NOMO-1 treated with DMSO at 0.1 percent for 48 hours (cell line): ENCODE results near the gene TSEN15.
A peak's percentile ranks its signal among the peaks of the same experiment; 100 is the strongest.

Experiments
- DNase-seq: peaks from one replicate; lab custom pipeline; 2025; ENCODE audit not compliant: unreplicated experiment; lab: John Stamatoyannopoulos, UW

Gene TSEN15

DNA sequence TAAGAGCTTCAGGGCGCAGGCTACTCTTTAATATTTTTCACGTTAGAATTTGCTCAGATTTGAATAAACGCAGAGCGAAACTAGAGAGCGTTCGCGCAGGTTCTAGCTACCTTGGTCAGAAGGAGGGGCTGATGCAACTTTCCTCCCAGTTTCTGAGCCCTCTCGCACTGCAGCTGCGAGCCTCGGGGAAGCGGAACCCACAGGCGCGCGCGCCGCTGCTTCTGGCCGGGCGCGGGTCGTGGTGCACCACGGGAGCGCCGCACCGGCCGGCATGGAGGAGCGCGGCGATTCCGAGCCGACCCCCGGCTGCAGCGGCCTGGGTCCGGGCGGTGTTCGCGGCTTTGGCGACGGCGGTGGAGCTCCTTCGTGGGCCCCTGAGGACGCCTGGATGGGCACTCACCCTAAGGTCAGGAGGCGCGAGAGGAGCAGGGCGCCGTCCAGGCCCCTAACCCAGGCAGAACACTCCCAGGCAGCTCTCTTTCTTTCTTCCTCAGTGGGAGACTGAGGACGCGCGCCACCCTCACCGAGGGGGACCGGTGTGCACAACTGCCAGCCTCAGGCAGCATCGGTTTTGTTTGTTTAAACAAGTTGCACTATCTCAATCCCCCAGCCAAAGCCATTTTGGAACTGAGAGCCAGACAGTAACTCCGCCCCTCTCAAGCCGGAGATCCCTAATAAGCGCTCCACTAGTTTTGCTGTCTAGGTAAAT is at the start of gene TSEN15:
TSEN15 (plus strand) TSS at position 246 of the 709 bp plus-strand sequence; CDS start at position 272, 26 bp downstream.
- DNase-seq: peak; percentile 61

DNA sequence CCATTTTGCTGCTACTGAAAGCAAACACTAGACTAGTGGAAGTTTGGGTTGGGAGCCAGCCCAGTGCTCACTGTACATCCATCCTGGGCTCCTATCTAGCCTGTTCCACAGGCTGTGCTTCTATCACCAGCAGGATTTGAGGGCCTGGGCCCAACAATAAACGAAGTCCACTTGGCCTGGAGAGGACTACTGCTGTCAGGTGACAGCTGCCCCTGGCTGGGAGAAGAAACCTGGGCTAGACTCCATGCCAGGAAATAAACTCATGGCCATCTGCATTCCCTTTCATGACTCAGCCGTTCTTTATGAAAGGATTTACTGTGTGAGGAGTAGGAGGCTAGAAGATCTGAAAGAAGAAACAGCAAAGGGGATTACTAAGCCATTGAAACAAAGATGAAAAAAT is 49.5 kb upstream of the TSEN15 start:
- no peak for DNase-seq

DNA sequence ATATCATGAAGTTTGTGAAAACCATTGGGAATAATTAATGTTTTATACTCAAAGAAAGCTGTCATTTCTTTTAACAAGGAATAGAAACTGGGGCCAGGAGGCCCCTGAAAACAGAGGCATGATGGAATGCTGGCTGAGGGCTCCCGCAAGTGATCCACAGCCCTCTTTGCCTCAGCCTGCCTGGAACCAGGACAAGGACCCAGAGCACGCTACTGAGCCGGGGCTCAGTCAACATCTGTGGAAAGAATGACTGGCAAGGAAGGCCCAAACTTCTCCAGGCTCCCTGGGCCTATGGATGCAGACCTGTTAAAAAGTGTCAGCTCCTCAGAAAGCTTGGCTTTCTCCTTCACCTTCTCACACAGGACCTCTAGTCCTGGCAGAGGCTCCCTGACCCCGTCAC is 46.6 kb upstream of the TSEN15 start:
- no peak for DNase-seq

GRCh38 chr1:184005506-184005905 is 46.0 kb upstream of the TSEN15 start:
- DNase-seq: no peak

DNA sequence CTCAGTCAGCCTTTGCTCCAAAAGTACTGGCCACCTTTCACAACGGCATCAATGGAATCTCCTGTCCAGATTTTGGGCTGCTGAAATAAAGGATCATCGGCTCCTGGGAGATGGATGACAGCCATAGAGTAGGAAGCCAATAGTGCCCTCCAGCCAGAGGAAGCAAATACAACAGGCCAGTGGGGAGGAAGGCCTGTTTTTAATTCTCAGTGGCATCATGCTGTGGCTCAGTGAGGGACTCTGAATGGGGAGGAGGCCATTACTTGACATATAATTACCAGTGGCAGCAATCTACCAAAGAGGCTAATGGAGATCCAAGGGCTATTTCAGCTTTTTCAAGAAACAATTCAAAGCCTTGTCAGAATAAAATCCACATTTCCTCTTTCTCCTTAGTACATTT is 40.7 kb upstream of the TSEN15 start:
- DNase-seq: no peak

DNA sequence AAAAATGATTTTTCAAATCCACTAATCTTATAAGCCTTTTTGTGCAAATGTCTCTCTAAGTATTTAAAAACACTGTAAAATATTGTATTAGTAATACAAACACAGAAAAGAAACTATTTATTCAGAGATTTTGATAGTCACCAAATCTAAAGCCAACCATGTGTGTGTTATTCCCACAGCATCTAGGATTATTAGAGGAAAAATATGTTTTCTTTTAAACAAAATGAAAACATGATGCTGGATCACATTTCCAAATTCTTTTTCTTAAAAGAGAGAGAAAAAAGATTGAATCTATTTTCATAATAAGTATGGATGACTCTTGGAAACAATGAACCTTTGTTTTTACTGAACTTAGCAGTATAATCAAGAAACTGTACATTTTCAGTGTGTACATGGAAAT is 39.3 kb upstream of the TSEN15 start:
- no peak for DNase-seq

DNA sequence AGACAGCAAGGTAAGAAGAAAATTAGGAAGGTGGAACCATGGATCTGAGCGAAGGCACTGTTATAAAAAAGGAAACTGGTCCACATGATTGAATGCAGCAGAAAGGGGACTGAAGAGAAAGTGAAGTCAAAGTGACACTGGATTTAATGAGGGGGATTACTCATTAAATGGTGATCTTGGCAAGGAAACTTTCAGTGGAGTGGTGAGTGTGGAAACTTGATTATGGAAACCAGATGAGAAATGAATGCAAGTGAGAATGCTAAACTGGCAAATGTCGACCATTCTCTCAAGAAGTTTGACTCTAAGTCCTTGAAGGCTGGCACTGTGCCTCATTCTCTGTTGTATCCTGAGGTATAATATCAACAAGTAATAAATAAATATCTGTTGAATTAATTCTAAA is 37.3 kb upstream of the TSEN15 start:
- no peak for DNase-seq

GRCh38 chr1:184016169-184016568 is 35.4 kb upstream of the TSEN15 start:
- DNase-seq: no peak

DNA sequence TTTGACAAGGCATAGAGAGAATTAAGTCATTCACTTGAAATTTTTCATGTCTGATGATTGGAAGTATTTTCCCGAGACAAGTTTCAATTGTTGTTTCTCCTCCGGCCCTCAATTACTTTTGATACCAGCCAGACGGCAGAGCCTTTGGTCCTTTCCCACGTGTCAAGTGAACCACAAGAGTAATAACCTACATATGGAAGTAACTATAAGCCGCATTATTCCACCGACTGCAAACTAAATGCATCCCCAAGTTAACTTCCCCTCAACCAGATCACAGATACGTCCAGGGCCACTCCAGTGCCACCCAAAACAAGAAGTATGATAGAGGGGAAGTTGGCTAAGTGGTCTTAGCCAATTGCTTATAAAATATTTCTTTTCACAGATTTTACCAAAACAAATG is 34.2 kb upstream of the TSEN15 start:
- peak; percentile 86 for DNase-seq

GRCh38 chr1:184018622-184019021 is 32.9 kb upstream of the TSEN15 start:
- no peak for DNase-seq

GRCh38 chr1:184019069-184019468 is 32.5 kb upstream of the TSEN15 start:
- DNase-seq: no peak

- no peak for DNase-seq
These were observed 32.0 kb upstream of the TSEN15 start for GRCh38 chr1:184019506-184019905.

- no peak for DNase-seq
These were observed 31.2 kb upstream of the TSEN15 start for GRCh38 chr1:184020328-184020727.

DNA sequence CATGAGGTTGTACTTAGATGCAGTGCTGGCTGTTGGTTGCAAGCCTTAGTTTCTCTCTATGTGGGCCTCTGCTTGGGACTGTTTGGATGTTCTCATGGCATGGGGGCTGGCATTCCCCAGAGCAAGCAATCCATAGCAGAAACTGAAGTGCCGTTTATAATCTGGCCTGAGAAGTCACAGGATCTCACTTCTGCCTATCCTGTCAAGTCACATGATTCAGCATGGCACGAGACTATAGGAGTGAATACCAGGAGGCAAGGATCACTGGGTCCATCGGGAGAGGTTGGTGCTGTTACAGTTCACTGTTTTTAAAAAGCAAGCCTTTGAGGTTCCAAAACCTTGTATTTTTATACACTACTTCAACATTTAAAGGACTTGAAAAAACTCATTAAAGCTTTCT is 30.7 kb upstream of the TSEN15 start:
- DNase-seq: no peak

DNA sequence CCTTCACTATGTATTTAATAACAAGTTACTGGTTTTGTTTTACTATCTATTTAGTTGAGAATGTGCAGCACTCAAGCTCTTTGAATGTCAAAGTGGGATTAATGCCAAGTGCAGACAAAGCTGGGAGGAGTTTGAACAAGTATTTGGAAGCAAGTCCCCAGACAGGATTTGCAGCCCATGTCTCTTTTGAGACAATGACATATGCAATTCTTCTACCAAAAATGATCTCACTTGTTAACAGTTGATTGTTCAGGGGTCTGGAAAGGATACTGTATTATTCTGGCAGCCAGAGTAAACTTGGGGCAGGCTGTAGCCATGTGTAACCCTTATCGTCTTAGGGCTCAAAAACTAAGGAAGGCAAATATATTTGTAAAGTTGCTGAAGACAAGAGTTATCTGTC is 29.8 kb upstream of the TSEN15 start:
- DNase-seq: no peak

GRCh38 chr1:184022668-184023067 is 28.9 kb upstream of the TSEN15 start:
- no peak for DNase-seq

- no peak for DNase-seq
These were observed 28.4 kb upstream of the TSEN15 start for GRCh38 chr1:184023171-184023570.

- DNase-seq: no peak
These were observed 26.3 kb upstream of the TSEN15 start for GRCh38 chr1:184025242-184025675.

DNA sequence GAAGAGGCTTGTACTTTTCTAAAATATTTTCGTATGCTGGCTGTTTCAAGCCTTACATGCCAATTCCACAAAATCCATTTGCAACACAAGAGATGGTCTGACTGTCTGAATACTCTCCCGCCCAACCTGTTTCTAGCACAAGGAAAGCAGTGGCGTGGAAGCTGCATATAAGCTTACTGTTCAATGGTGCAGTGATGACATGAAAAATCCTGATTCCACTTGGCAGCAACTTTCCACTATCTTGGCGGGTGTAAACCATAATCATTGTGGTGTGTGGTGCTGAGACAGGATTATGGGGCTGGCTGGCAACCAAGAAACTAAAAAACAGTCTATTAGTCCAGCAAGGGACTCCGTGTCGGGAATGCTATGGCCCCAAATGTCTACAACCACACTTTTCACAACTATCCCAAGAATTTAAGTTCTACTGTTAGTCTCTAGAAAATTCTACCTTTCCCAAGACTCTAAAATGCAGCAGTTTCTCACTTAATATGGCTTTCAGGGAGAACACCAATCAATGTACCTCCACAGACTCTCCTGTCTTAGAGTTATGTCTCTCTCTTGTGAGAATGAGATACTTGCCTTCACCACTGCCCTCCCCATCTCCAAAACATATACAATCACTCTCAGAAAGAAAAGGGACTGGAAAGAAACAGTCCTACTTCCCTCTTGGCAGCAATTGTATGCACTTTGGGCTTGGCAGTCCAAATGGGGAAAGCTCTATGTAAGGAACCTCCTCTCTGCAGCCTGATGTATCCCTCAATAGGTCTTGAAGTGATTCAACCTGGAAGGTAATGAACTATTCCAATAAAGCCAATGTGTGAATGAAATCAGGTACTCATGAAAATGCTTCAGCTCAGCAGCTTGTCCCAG is 23.5 kb upstream of the TSEN15 start:
- DNase-seq: no peak

DNA sequence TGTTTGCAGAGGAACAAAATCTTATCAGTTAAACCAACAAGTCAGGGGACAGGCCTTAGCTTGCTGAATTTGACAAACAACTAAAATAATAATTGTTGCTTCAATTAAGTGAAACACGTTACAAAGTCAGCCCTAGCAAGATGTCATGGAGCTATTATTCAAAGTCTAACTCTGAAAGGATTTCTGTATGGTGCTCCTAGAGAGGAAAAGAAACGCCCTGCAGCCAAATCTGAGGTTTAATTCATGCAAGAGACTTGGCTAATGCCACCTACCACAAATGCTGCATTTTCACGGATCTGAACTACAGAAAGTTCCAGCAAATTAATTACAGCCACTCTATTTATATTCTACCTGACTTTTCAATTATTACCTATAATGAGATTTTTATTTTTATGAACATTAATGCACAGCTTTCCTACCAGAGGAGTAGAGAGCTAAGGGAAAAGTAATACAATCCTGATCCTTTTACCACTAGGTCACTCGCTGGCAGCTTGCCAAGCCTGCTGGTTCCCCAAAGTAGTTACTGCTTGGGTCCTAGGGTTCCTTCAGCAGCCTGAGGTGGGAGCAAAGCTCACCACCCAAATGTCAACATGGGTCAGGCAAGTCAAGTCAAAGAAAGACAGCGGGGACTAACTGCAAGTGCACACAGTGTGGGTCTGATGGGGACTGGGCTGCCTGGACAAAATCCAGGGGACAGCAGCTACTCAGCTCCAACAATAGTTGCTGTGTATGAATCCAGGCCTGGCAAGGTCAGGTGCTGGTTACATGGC is 22.5 kb upstream of the TSEN15 start:
- DNase-seq: no peak

DNA sequence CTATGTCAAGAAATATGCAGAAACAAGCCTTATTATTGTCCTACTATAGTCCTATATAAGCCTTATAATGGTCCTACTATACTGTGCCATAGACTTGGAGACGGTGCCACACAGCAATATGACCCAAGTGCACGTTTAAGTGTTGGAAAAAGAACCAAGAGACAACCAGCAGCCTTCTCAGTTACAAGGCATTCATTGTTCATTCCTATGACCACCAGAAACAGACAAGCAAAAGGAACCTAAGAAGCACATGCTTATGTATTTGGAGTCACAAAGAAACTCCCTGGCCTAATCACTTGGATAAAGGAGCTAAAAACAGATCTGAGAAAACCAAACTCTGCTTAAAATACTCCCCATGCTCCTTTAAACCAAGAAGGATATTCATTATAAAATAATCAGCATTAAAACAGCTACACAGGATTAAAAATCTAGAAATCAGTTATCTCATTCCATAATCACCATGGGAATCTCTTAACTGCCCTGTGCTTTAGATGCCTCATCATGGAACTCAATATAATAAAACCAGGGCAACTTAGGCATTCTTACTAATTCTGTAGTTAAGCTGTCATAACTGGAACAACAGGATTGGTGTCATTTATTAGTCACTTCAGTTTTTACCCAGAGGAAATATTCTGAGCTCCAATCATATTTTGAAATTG is 21.0 kb upstream of the TSEN15 start:
- no peak for DNase-seq
